GM19467 (cell line): ENCODE data around the gene TMEM140.
"Not testable (repeated sequence)": the region's sequence is repeated elsewhere in the genome, so short reads cannot be mapped to it uniquely, and the experiment has no call there.

Experiments
- ATAC-seq: cut with Tn5 transposase; IDR thresholded peaks from one replicate; pipeline ENCODE4 v1.9.1; 2021; ENCODE audit warnings: mild to moderate bottlenecking, moderate library complexity; ENCODE audit not compliant: unreplicated experiment

Gene TMEM140

DNA sequence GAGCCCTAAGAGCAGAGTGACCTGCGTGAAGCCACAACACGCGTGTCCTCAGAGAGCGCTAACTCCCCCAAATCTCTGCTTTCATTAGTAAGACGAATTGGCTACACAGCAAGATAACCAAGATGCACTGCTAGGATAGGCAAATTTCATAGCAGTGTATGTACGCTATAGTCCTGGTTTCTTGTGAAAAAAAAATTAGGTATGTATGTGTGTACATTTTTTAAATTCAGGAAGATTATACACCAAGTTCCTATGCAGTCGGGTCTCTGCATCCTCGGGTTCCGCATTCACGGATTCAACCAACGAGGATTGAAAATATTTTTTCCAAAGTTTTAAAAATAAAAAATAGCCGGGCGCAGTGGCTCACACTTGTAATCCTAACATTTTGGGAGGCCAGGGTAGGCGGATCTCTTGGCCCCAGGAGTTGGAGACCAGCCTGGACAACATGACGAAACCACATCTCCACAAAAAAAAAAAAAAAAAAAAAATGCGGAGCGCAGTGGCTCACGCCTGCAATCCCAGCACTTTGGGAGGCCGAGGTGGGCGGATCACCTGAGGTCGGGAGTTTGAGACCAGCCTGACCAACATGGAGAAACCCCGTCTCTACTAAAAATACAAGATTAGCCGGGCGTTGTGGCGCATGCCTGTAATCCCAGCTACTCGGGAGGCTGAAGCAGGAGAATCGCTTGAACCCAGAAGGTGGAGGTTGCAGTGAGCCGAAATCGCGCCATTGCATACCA lies 64.2 kb downstream of the TMEM140 start:
- not testable (repeated sequence) for ATAC-seq

DNA sequence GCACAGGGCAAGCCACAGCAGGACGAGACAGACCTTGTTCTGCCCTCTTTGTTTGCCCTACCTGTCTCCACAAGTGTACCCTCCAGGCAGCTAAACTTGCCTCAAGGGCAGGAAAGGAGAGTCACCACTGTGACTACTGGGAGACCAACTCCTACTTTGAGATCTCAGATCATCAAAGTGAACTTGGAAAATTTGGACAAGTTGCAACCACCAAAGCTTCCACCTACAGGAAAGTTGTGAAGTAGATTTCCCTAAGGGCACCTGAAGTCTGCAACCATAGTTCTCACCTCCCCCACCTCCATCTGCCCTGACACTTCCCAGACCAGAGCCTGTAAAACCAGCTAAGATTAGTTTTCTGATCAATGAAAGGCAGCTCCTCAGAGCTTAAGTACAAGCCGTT lies 66.0 kb downstream of the TMEM140 start:
- ATAC-seq: no peak

DNA sequence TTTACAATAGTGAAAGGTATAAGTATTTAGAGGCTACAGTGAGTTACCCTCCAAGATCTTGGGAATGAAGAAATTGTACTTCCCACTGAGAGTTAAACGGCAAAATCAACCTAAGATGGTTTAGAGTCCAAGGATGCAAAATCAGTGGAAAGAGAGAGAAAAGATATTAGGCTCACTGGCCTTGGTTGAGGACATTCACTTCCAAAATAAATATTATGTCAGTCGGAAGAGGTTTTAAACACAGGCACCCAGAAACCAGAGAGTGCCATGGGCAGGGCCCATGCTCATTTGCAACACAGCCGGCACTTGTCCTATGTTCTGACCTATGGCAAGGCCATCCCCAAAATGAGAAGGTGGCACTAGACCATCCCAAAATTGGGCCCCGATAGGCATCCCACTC lies 67.3 kb downstream of the TMEM140 start:
- no peak for ATAC-seq

DNA sequence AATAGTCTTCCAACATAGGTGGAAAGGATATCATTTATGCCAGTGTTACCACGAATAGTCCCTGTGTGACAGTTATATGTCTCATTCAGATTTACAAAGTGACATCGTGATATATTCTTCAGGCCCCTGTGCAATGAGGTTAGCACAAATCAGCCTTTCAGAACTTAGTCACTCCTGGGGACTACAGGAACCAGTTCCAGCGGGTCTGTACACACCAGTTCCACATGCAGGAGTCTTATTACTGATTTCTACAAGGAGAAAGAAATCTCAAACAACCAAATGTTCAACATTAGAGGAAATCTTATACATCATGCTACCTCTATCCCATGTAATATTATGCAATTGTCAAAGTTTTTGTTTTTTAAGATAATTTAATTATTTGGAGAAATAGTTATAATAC lies 67.8 kb downstream of the TMEM140 start:
- no peak for ATAC-seq
